HG03039 (cell line): ENCODE results near the gene TIMP3.
"Not testable (repeated sequence)": the region's sequence is repeated elsewhere in the genome, so short reads cannot be mapped to it uniquely, and the experiment has no call there.

Source experiments
- ATAC-seq: cut with Tn5 transposase; IDR thresholded peaks from one replicate; pipeline ENCODE4 v1.9.1; 2021; ENCODE audit warnings: mild to moderate bottlenecking, moderate library complexity; ENCODE audit not compliant: unreplicated experiment

TIMP3 gene

DNA sequence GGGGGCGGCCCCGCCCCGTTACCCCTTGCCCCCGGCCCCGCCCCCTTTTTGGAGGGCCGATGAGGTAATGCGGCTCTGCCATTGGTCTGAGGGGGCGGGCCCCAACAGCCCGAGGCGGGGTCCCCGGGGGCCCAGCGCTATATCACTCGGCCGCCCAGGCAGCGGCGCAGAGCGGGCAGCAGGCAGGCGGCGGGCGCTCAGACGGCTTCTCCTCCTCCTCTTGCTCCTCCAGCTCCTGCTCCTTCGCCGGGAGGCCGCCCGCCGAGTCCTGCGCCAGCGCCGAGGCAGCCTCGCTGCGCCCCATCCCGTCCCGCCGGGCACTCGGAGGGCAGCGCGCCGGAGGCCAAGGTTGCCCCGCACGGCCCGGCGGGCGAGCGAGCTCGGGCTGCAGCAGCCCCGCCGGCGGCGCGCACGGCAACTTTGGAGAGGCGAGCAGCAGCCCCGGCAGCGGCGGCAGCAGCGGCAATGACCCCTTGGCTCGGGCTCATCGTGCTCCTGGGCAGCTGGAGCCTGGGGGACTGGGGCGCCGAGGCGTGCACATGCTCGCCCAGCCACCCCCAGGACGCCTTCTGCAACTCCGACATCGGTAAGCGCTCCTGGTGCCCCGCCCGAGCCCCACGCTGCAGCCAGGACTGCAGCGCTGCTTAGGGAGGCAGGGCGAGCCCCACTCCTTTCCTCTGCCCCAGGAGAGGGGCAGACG, at the start of gene TIMP3:
TIMP3 (plus strand) TSS at position 169 of the 700 bp plus-strand sequence; CDS start at position 466, 297 bp downstream.
- no peak for ATAC-seq

DNA sequence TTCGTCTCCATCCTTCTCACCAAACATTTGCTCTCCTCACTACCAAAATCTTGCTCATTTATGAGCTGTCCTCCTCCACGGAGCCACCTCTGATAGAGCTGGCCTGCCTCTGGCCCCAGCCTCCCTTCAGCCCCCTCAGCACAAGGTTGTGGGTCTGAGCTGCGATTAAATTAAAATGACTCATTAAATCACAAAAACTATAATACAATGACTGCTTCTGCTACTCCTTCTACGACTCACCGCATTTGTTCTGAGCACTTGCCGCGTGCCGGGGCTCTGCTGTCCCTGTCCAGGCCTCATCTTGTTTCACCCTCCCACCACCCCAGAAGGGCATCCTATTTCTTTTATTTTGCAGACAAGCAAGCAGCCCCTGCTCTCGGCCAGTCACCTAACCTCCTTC, 49.2 kb upstream of the TIMP3 start:
- no peak for ATAC-seq

DNA sequence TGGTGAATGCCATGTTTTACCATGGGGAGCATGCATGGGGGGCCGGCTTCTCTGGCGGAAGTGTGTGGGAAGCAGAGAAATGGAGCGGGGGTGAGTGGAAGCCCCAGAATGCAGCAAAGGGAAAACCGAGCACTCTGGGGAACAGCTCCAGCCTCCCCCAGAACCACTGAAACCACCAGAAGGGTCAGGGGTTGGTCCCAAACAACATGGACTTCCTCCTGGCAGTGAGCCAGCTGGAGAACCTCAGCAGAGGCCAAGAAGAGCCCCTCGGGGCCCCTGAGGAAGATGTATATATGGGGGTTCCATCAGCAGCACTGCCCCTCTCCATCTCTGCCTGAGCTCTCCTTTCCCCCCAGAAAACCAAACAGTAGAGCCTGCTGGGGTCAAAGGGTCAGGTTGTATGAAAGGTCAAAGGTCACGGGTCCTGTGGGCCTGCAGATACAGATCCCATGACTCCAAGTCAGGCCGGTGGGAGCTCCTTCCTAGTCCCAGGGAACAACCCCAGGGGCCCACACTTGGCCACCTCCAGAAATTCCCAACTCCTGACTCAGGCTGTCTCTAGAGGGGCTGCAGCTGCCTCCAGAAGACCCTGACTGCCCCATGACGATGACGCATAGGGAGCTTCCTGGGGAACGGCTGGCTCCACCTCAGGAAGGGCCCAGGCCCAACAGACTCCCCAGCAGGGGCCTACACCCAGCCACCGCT, 48.5 kb upstream of the TIMP3 start:
- no peak for ATAC-seq

DNA sequence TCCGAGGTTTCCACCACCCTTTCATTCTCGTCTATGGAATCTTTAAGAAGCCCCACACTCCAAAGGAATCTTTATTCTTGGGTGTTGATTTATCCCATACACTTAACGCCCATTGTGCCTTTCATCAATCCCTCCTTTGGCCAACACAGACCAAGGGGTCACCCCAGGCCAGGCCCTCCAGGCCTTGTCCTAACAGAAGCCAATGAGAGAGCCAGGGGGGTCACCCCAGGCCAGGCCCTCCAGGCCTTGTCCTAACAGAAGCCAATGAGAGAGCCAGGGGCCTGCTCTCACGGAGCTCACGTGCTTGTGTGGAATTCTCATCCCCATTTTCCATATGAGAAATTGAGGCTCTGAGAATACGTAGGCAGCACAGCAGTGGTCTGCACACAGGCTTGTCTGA, 47.9 kb upstream of the TIMP3 start:
- ATAC-seq, result no peak

DNA sequence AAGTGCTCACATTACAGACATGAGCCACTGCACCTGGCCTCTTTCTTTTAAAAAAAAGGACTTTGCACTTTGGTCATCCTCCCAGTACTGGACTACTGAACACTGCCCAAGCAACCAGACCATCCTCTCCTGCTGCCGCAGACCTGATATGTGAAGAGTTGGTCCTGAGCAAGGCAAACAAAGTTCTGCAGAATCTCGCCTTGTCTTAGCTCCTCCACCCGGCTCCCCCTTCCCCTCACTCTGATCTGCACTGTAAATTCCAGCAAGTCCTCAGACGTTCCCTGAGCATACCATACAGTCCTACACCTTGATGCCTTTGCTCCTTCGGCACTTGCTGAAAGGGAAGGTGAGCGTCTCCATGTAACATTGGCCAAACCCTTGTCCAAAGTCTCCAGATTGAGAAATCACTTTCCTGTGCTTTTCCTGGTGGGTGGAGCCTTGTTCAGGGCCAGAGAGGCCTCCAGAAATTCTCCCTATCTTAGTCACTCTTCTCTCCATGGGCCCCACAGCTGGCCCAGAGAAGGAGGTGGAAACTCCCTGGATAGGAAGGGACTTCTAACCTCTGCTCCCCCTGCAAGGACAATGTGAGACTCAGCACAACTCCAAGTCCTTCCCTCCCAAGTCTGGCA, 47.0 kb upstream of the TIMP3 start:
- ATAC-seq, result no peak

DNA sequence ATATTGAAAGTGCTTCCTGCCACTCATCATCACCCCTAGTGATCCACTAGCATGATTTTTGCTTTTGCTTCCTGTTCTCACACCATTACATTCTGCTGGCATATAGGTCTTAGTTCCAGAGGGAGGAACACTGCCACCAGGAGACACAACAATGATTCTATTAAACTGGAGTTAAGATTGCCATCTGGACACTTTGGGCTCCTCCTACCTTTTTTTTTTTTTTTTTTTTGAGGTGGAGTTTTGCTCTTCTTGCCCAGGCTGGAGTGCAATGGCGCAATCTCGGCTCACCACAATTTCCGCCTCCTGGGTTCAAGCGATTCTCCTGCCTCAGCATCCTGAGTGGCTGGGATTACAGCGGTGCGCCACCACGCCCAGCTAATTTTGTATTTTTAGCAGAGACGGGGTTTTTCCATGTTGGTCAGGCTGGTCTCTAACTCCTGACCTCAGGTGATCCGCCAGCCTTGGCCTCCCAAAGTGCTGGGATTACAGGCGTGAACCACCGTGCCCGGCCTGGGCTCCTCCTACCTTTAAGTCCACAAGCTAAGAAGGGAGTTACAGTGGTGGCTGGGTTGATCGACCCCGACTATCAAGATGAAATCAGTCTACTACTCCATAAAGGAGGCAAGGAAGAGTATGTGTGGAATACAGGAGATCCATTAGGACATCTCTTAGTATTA, 44.3 kb upstream of the TIMP3 start:
- ATAC-seq, result not testable (repeated sequence)

DNA sequence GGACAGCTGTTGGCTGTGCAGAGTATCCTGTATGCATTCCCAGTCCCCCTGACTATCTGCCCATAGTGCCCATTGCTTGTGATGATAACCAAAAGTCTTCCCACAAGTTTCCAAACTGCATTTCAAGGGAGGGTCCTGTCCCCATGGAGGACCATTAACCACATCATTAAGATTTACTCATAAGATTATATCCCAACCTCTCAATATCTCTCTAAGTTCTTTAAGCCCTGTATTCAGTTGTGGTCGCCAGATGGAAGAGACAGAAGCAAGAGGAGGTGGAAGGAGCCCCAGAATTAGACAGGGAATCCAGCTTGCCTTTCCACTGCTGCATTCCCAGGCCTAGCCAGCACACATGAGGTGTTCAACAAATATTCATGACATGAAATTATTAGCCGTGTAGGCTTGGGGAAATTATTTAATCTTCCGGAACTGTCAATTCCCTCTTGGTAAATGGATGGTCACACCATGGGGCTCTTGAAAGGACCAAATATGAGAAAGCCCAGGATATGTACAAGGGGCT, 42.6 kb upstream of the TIMP3 start:
- ATAC-seq, result no peak

DNA sequence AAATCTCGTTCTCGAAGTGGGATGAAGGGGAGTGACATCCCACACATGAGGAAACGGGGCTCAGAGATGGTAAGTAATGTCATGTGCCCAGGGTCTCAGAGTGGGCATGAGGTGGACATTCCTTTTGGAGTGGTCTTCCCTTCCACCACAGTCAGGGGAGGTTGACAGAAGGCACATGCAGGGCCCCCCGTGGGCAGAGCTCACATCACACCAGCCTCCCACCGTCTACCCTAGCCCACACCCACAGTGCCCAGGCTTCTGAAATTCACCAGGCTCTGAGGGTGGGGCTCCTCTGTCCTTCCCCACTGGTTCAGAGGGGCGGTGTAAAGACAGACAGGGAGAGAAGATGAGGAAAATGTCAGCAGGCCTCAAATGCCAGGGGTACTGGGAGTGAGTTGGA, 41.1 kb upstream of the TIMP3 start:
- ATAC-seq, result no peak

DNA sequence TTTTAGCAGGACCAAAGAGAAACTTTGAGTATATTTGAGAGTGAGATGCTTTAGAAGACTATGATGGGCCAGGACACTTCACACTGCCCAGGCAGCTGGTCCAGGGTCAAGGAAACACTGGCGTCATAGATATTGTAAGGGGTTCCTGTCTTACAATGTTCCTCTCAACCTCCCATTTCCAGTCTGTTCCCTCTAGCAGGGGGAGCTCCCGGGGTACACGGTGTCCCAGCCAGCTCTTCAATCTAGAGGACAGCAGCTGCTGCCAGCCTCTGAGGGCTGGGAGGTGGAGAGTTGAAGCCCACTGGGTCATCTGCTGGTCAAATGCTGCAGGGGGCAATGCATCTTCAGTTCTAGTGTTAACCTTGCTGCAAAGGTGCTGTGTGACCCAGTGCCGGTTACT, 40.7 kb upstream of the TIMP3 start:
- ATAC-seq, result no peak

DNA sequence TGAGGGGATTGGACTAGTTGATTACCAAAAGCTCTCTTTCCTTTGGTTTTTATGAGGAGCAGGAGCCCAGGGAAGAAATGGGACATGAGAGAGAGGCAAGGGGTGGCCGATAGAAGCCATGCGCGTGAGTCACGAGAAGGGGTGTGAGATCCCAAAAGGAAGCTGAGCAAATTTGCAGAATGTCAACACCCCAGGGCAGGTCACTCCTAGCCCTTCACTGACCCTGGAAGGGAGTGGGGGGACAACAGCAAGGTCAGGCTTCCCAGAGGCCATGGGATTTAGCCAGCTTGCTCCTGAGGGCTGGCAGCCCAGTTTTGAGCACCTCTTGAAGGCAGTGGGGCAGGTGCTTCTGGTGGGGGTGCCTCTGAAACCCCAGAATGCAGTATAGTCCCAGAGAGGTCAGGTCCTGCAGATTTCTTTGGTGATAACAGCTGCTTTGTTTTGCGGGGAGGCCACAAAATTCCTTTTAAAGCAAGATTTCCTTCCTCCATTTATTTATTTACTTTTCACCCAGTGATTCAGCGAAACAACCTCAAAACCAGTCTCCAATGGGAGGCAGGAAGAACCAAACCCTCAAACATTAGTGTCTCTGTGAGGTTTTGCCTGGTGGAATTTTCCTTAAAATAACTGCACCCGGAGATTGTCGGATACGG, 40.1 kb upstream of the TIMP3 start:
- no peak for ATAC-seq

DNA sequence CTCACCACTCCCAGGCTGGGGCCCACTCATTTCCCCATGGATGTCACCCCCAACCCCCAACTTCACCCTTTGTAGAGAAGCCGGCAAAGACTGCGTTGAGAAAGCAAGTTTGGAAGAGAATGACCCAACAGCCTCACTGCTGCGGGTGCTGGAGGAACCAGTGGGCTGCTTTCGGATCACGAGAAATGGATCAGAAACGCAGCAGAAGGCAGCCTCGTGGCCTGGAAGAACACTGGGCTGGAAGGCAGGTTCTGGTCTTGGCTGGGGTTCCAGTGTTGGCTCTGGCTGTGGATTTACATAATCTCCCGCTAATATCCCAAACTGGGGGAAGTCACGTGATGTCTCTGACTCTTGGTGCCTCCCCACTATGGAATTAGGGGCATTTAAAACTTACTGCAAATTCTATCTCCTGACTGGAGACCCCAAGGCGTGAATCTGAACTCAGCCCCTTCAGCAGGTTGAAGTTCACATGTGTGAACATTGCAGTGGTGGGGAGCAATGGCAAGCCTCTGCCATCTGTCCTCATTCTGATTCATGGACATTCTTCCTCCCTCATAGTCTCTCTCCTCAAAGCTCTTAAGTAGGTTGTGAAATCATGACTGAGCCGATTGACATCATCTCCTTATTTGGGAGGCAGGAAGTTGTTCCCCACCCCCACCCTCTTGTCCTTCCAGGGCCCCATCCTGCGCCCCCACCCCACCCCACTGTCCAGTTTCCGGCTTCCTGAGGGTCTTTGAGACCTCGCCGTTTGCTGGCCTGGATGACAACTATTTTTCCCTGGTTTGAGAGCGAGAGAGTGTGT, 37.0 kb upstream of the TIMP3 start:
- ATAC-seq, result no peak

DNA sequence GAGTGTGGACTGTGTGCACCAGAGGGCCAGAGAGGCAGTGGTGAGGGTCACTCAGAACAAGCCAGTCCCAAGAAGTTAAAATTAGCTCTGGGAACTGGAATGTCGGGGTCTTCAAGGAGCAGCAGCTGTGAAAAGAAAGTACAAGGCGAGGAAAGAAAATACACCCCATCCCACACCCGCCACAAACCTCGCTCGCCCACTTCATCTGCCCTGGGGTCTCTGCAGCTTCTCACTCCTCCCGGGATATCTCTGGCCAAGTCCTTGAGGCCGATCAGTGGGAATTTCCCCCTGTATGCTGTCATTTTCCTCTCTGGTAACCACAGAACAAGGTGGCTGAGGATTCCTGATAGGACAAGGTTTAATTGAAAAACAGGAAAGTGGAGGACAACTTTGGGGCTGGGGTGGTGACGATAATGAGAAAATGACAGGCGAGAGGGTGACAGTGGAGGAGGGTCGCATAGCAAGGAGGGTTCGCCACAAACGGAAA, 36.3 kb upstream of the TIMP3 start:
- ATAC-seq, result no peak

DNA sequence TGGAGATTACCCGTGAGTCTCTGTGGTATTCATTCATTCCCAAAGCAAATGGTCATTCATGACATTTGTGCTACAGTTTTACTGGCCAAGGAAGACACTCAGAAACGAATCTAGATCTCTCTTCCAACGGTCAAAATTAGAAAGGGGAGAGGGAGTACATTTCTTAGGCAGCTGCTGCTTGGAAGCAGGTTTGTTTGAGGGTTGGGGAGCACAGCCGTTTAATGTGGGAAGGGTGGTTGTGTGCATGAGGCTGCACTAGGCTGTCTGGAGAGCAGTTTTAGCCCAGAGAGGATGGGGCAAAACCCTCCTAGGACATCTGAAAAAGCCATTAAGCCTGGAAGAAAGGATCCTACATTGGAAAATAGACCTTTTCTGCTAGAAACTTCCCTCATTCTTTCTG, 29.7 kb upstream of the TIMP3 start:
- ATAC-seq, result no peak

DNA sequence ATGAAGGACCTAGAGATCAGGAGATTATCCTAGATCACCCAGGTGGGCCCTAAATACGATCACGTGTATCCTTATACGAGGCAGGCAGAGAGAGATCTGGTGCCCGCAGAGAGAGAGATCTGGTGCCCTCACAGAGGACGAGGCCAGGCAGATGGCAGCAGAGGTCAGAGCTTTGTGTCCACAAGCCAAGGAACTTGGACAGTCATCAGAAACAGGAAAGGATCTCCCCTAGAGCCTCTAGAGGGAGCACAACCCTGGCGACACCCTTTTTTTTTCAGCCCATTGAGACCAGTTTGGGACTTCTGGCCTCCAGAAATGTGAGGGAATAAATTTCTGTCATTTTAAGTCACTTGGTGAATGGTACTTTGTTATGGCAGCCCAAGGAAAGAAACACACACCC, 25.5 kb upstream of the TIMP3 start:
- no peak for ATAC-seq

DNA sequence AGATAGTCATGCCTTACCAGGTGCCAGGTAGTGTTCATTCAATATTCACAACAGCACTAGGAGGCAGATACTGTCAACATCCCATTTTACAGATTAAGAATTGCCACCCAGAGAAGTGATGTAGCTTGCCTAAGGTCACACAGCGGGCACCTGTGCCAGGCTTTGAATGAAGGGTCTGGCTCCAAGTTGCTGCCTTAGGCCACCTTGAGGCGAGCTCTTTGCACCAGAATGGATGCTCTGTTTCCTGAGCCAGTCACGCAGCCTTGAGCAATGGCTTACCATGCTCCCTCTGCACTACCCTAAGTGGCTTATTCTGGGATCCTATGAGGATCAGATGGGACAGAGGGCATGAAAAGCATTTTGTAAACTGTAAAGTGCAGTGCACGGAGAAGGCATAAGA, 25.1 kb upstream of the TIMP3 start:
- no peak for ATAC-seq

DNA sequence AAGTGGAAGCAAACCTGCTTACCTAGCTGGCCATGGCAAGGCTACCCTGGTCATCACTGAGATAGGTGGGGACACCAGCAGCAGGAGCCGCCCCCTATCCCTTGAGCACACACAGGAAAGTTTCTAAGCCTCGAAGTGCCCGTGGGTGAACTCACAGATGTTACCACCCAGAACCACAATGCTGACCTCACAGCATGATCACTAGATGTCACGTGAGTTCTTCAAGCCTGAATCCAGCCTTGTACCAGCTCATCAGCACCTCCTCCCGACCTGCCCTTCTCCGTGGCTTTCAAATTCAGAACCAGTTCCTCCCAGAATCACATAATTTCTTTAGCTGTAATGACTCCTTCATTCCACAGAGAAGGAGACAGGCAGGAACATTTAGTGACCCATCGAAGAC, 24.7 kb upstream of the TIMP3 start:
- no peak for ATAC-seq

DNA sequence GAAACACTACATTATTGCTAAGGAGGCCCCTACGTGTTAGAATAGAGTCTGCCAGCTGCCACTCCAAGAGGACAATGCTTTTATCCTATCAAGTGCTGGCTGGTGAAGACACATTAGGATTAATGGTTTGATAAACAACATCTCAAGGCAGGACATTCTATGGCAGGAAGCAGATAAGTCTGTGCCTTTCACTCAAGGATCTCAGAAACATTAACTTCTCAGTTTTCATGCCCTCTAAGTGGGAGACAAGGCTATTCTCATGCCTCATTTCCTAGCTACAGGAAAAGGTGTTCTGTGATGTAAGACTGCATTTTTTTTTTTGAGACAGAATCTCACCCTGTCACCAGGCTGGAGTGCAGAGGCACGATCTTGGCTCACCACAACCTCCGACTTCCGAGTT, 23.5 kb upstream of the TIMP3 start:
- no peak for ATAC-seq

DNA sequence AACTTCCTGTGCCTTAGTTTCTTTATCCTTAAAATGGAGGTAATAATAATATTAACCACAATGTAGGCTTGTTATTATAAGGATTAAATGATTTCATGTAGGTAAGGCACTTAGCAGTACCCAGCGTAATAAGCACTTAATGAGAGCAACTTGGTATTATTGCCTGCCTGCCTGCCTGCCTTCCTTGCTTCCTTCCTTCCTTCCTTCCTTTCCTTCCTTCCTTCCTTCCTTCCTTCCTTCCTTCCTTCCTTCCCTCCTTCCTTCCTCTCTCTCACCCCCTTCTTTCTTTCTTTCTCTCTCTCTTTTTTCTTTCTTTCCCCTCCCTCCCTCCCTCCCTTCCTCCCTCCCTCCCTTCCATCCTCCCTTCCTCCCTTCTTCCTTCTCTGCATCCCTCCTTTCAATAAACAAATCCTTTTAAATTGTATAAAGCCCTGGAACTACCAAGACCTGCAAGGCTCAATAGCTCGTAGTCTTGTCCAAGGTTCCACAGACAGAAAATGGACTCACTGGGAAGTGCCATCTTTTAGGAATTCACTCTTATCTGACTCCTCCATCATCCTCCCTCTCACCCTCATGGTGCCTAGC, 20.7 kb upstream of the TIMP3 start:
- ATAC-seq, result no peak

DNA sequence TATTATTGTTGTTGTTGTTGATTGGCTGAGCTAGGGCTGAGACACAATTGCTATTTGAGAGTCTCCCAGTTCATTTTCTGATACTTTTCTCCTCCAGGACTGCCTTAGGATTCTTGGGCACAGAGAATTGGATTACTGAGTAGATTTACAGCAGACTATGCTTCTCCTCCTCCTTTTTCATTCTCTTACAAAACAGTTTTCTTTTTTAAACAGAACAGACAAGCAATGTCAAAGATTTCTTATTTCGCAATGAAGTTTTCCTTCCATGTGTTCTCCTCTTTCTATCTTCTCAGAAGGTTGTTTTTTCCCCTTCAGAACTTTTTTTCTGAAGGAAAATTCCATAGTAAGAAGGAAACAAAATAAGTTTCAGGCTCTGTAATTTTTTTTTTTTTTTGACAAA, 19.8 kb upstream of the TIMP3 start:
- ATAC-seq, result no peak
